SH-SY5Y (cell line): Measurements from ENCODE around the gene PET100.

Source experiments
- GATA2 ChIP-seq: IDR thresholded peaks from 2 replicates; pipeline ENCODE4 v1.6.1; 2011; ENCODE audit warnings: mild to moderate bottlenecking, low read depth, low read length
- GATA3 ChIP-seq: IDR thresholded peaks from 2 replicates; pipeline ENCODE4 v1.6.1; 2011; ENCODE audit warnings: low read depth, mild to moderate bottlenecking, low read length, moderate library complexity

- no peak for TF ChIP-seq GATA3
- no peak for TF ChIP-seq GATA2
Measured at GRCh38 chr19:7600721-7601120, 28.9 kb upstream of the PET100 start.
